Activated T-cell treated with anti-CD3 and anti-CD28 coated beads for 1 hour (primary cell): ENCODE data around the gene ATXN2.
A peak's percentile ranks its signal among the peaks of the same experiment; 100 is the strongest.

Experiments used
- DNase-seq: peaks from one replicate; pipeline ENCODE4 v3.0.0-alpha.2; 2020; ENCODE audit warnings: low read depth

Gene ATXN2

GRCh38 chr12:111451649-111452129, 147.4 kb downstream of the ATXN2 start:
- no peak for DNase-seq

GRCh38 chr12:111451232-111451631, 147.9 kb downstream of the ATXN2 start:
- DNase-seq, result no peak

GRCh38 chr12:111450676-111451075, 148.4 kb downstream of the ATXN2 start:
- no peak for DNase-seq

- no peak for DNase-seq
Observed at GRCh38 chr12:111448846-111449790, 150.0 kb downstream of the ATXN2 start.

- no peak for DNase-seq
Observed at GRCh38 chr12:111448266-111448830, 150.8 kb downstream of the ATXN2 start.

- DNase-seq, result no peak
Observed at GRCh38 chr12:111447571-111448265, 151.4 kb downstream of the ATXN2 start.

GRCh38 chr12:111446631-111447570, 152.2 kb downstream of the ATXN2 start:
- DNase-seq, result no peak

GRCh38 chr12:111445726-111446581, 153.2 kb downstream of the ATXN2 start:
- DNase-seq, result no peak

- peak; percentile 46 for DNase-seq
Observed at GRCh38 chr12:111444925-111445725, 154.0 kb downstream of the ATXN2 start.

- DNase-seq, result no peak
Observed at GRCh38 chr12:111444314-111444924, 154.7 kb downstream of the ATXN2 start.

GRCh38 chr12:111443586-111443985, 155.5 kb downstream of the ATXN2 start:
- no peak for DNase-seq

GRCh38 chr12:111443086-111443485, 156.0 kb downstream of the ATXN2 start:
- DNase-seq, result no peak

- DNase-seq, result no peak
Observed at GRCh38 chr12:111442301-111443045, 156.6 kb downstream of the ATXN2 start.

- no peak for DNase-seq
Observed at GRCh38 chr12:111441107-111441928, 157.8 kb downstream of the ATXN2 start.

- no peak for DNase-seq
Observed at GRCh38 chr12:111440631-111441030, 158.5 kb downstream of the ATXN2 start.

GRCh38 chr12:111440152-111440551, 159.0 kb downstream of the ATXN2 start:
- DNase-seq, result no peak

- no peak for DNase-seq
Observed at GRCh38 chr12:111439657-111440151, 159.4 kb downstream of the ATXN2 start.
